Cardiac muscle cell (in vitro differentiated cells and primary cell): Measurements from ENCODE around the gene LPCAT1. TPM values are rescaled to one million over a fixed set of nuclear protein-coding genes. Genes with fewer than 3 reads are reported as not detected.

Source experiments
- DNase-seq, 2 donors: peaks; one replicate each; pipeline versions ENCODE4 v3.0.0 to v3.0.0-alpha.2; 2010 to 2017; ENCODE audit warnings: low read depth in 1 of 2, low spot score in 1 of 2
- H3K27ac ChIP-seq: fragments of 200-600 bp; sonication (generic); 2 replicates; pipeline ENCODE4 v1.5.1; 2016
- H3K27me3 ChIP-seq: fragments of 200-600 bp; sonication (generic); 2 replicates; pipeline ENCODE4 v1.6.0; 2016; ENCODE audit warnings: control low read depth
- H3K36me3 ChIP-seq: fragments of 200-600 bp; sonication (generic); 2 replicates; pipeline ENCODE4 v1.5.1; 2016; ENCODE audit warnings: control low read depth
- H3K4me1 ChIP-seq: fragments of 200-600 bp; sonication (generic); 2 replicates; pipeline ENCODE4 v1.8.1; 2017; ENCODE audit warnings: low read depth, mild to moderate bottlenecking, mixed run types
- H3K4me3 ChIP-seq: fragments of 200-600 bp; sonication (generic); 2 replicates; pipeline ENCODE4 v1.5.1; 2016; ENCODE audit warnings: mild to moderate bottlenecking
- H3K9me3 ChIP-seq: fragments of 200-600 bp; sonication (generic); 2 replicates; pipeline ENCODE4 v1.5.1; 2017; ENCODE audit warnings: low read depth, mild to moderate bottlenecking, control low read depth
- CTCF ChIP-seq: IDR thresholded peaks from 2 replicates; pipeline ENCODE4 v1.5.1; 2012; ENCODE audit warnings: low read depth, mild to moderate bottlenecking, low read length
- polyA plus RNA-seq: library from polyadenylated mRNA; unstranded; fragments of >200 nt; fragmentation: Nextera tagmentation; extraction: Ambion mirVana; gene quantifications from 2 replicates; pipeline ENCODE4 v1.2.1, GENCODE V29; 2016
- total RNA-seq: library from RNA; depleted of rRNA; stranded (reverse); fragments of >200 nt; gene quantifications from 2 replicates; pipeline ENCODE4 v1.2.3, GENCODE V29; 2016

Gene LPCAT1
- total and polyA plus RNA-seq, 2 experiments from 2014 or later: 48.5 to 57.3 TPM

GRCh38 chr5:1503241-1504068 lies 20.3 kb downstream of the LPCAT1 start:
- DNase-seq: peak in 1 of 2 donors; percentile 76
- Histone ChIP-seq H3K4me1 (no peaks in the 10 kb centered on the region), H3K27me3 (no peaks in the 10 kb centered on the region), H3K9me3 (no peaks in the 10 kb centered on the region), H3K4me3 (no peak overlapping the region), H3K36me3 (no peaks in the 10 kb centered on the region), H3K27ac (no peak overlapping the region)
- no peak for TF ChIP-seq CTCF

GRCh38 chr5:1502737-1503120 lies 21.0 kb downstream of the LPCAT1 start:
- Histone ChIP-seq H3K4me3 (no peak overlapping the region), H3K27ac (no peak overlapping the region), H3K27me3 (no peaks in the 10 kb centered on the region), H3K36me3 (no peaks in the 10 kb centered on the region), H3K4me1 (no peaks in the 10 kb centered on the region), H3K9me3 (no peaks in the 10 kb centered on the region)
- no peak for TF ChIP-seq CTCF
- no peak for DNase-seq

- TF ChIP-seq CTCF: no peak
- H3K4me1 ChIP-seq: no peaks in the 10 kb centered on the region
Observed at GRCh38 chr5:1502046-1502736, 21.6 kb downstream of the LPCAT1 start.

GRCh38 chr5:1501372-1502045 lies 22.3 kb downstream of the LPCAT1 start:
- H3K27me3 ChIP-seq: no peaks in the 10 kb centered on the region
- no peak overlapping the region for H3K27ac ChIP-seq
- no peaks in the 10 kb centered on the region for H3K4me1 ChIP-seq
- H3K4me3 ChIP-seq: no peak overlapping the region
- no peaks in the 10 kb centered on the region for H3K9me3 ChIP-seq
- DNase-seq: no peak
- H3K36me3 ChIP-seq: no peaks in the 10 kb centered on the region
- TF ChIP-seq CTCF: no peak

More at GRCh38 chr5:1502046-1502736, 21.6 kb downstream of the LPCAT1 start:
- no peaks in the 10 kb centered on the region for H3K9me3 ChIP-seq
- no peak overlapping the region for H3K27ac ChIP-seq
- no peak for DNase-seq
- H3K27me3 ChIP-seq: no peaks in the 10 kb centered on the region
- H3K4me3 ChIP-seq: no peak overlapping the region
- no peaks in the 10 kb centered on the region for H3K36me3 ChIP-seq

GRCh38 chr5:1500411-1501091 lies 23.2 kb downstream of the LPCAT1 start:
- H3K4me3 ChIP-seq: no peak overlapping the region
- TF ChIP-seq CTCF: no peak
- no peaks in the 10 kb centered on the region for H3K36me3 ChIP-seq
- H3K9me3 ChIP-seq: no peaks in the 10 kb centered on the region
- H3K4me1 ChIP-seq: no peaks in the 10 kb centered on the region
- peak in 1 of 2 donors; percentile 75 for DNase-seq
- H3K27ac ChIP-seq: no peak overlapping the region
- H3K27me3 ChIP-seq: no peaks in the 10 kb centered on the region
